Parathyroid adenoma (tissue), 2 donors: ENCODE measurements around the gene MCL1.

Experiments used
- H2AFZ ChIP-seq: fragments of 300-600 bp; sonication (generic); one replicate; pipeline ENCODE4 v1.7.0; 2017; ENCODE audit warnings: antibody characterized with exemption, mild to moderate bottlenecking
- H3K27ac ChIP-seq: fragments of 300-600 bp; sonication (generic); one replicate; pipeline ENCODE4 v1.7.0; 2017
- H3K27me3 ChIP-seq: fragments of 300-600 bp; sonication (generic); one replicate; pipeline ENCODE4 v1.7.0; 2017; ENCODE audit warnings: low read length; ENCODE audit not compliant: control insufficient read depth, insufficient read depth
- H3K36me3 ChIP-seq: fragments of 300-600 bp; sonication (generic); one replicate; pipeline ENCODE4 v1.7.0; 2017; ENCODE audit warnings: low read length; ENCODE audit not compliant: control insufficient read depth, insufficient read depth
- H3K4me1 ChIP-seq: fragments of 300-600 bp; sonication (generic); one replicate; pipeline ENCODE4 v1.7.0; 2017; ENCODE audit warnings: control low read depth
- H3K4me2 ChIP-seq: fragments of 300-600 bp; sonication (generic); one replicate; pipeline ENCODE4 v1.7.0; 2017; ENCODE audit warnings: low read length
- H3K4me3 ChIP-seq: fragments of 300-600 bp; sonication (generic); one replicate; pipeline ENCODE4 v1.7.0; 2017; ENCODE audit warnings: low read depth, low read length
- H3K79me2 ChIP-seq: fragments of 300-600 bp; sonication (generic); one replicate; pipeline ENCODE4 v1.7.0; 2017; ENCODE audit warnings: control low read depth
- H3K9ac ChIP-seq: fragments of 300-600 bp; sonication (generic); one replicate; pipeline ENCODE4 v1.7.0; 2017; ENCODE audit warnings: mild to moderate bottlenecking
- H3K9me3 ChIP-seq: fragments of 300-600 bp; sonication (generic); one replicate; pipeline ENCODE4 v1.7.0; 2017; ENCODE audit warnings: low read length; ENCODE audit not compliant: control insufficient read depth
- TF ChIP-seq, protein P1 (sequence below): fragments of 300-600 bp; sonication (generic); IDR thresholded peaks from one replicate; pipeline ENCODE4 v1.7.0; 2017; ENCODE audit warnings: antibody characterized with exemption, mild to moderate bottlenecking
- donor health status: primary hyperparathyroidism.

The MCL1 gene

DNA sequence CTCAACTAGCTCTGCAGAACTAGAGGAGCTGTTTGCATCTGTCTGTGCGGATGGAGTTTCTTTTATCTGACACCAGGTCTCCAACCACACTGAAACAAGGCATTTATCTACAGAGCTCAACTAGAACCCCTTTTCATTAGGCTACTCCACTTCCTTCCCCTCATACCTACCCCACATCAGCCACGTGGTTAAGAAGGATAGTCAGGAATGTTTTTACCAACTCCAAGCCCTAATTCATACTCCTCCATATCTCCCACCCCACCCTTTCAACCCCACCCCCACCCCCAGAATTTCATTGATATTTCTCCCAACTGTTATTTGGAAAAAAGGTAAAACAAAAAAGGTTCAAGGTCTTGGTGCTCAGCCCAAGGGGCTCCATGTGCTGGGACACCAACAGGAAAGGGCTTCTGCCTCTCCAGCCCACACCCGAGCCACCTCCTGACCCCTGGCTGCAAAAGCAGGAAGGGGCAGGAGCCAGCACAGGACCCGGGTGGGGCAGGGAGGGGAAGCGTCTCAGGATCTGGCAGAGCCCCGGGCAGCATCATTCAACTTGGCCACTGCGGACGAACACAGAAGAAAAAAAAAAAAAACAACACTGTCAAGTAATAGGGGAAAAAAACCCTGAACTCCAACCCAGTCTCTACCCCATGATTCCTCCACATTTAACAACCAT is 43.0 kb upstream of the MCL1 start:
- Histone ChIP-seq H3K9me3 (no peaks in the 10 kb centered on the region), H3K4me2 (no peak overlapping the region), H3K79me2 (peaks cover 2% of the 10 kb centered on the region), H3K4me1 (no peaks in the 10 kb centered on the region), H3K4me3 (no peak overlapping the region), H3K27me3 (no peaks in the 10 kb centered on the region), H3K9ac (no peak overlapping the region), H3K27ac (peak overlapping the region; percentile 36), H3K36me3 (no peaks in the 10 kb centered on the region), H2AFZ (no peak overlapping the region)
- TF ChIP-seq, protein P1, sequence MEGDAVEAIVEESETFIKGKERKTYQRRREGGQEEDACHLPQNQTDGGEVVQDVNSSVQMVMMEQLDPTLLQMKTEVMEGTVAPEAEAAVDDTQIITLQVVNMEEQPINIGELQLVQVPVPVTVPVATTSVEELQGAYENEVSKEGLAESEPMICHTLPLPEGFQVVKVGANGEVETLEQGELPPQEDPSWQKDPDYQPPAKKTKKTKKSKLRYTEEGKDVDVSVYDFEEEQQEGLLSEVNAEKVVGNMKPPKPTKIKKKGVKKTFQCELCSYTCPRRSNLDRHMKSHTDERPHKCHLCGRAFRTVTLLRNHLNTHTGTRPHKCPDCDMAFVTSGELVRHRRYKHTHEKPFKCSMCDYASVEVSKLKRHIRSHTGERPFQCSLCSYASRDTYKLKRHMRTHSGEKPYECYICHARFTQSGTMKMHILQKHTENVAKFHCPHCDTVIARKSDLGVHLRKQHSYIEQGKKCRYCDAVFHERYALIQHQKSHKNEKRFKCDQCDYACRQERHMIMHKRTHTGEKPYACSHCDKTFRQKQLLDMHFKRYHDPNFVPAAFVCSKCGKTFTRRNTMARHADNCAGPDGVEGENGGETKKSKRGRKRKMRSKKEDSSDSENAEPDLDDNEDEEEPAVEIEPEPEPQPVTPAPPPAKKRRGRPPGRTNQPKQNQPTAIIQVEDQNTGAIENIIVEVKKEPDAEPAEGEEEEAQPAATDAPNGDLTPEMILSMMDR = no peak

DNA sequence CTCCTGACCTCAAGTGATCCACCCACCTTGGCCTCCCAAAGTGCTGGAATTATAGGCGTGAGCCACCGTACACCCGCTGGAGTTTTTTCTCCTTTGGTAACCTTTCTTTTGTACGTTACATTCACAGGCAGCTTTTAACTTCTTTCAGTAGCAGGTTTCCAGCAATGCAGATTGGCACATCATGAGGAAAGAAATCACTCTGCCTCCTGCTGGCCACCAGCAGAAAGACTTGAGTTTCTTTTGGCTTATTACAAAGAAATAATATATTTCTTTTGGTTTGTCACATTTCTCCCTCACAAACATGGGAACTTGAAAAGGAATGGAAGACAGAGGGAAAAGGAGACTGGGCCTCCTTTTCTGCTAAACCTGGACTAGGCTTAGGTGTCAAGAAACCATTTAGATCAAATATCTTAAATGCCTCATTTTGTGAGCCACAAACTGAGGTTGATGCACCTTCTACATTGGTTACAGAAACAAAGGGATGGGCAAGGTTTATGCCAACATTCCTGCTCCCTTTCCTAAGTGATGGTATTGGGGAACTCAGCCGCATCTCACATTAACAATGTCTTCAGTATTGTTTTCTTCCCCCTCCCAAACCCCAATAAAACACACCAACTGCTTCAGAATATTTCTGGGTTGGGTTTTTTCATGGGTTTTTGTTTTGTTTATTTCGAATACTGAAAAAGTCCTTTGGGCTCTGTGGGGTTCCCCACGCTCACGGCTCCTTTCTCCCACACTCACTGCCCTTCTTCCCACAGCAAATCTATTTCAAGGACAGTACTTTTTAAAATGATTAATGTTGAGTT is 42.3 kb upstream of the MCL1 start:
- Histone ChIP-seq H2AFZ (no peak overlapping the region), H3K27ac (peak overlapping the region; percentile 36), H3K9me3 (no peaks in the 10 kb centered on the region), H3K79me2 (peaks cover 2% of the 10 kb centered on the region), H3K4me3 (no peak overlapping the region), H3K36me3 (no peaks in the 10 kb centered on the region), H3K27me3 (no peaks in the 10 kb centered on the region), H3K4me1 (no peaks in the 10 kb centered on the region), H3K4me2 (no peak overlapping the region), H3K9ac (no peak overlapping the region)
- TF ChIP-seq, protein P1 = peak; percentile 48

DNA sequence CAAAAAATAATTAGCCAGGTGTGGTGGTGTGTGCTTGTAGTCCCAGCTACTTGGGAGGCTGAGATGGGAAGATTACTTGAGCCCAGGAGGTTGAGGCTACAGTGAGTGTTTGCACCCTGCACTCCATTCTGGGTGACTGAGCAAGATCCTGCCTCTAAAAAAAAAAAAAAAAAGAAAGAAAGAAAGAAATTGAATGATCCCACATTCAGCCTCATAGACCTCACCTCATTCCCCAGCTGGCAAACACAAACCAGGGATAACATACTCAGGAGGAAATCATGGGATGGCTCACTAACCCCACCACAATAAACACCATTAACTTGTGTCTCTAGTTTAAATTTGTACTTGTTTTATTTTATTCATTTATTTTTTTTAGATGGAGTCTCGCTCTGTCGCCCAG is 41.5 kb upstream of the MCL1 start:
- no peak overlapping the region for H3K27ac ChIP-seq
- TF ChIP-seq, protein P1 = no peak

DNA sequence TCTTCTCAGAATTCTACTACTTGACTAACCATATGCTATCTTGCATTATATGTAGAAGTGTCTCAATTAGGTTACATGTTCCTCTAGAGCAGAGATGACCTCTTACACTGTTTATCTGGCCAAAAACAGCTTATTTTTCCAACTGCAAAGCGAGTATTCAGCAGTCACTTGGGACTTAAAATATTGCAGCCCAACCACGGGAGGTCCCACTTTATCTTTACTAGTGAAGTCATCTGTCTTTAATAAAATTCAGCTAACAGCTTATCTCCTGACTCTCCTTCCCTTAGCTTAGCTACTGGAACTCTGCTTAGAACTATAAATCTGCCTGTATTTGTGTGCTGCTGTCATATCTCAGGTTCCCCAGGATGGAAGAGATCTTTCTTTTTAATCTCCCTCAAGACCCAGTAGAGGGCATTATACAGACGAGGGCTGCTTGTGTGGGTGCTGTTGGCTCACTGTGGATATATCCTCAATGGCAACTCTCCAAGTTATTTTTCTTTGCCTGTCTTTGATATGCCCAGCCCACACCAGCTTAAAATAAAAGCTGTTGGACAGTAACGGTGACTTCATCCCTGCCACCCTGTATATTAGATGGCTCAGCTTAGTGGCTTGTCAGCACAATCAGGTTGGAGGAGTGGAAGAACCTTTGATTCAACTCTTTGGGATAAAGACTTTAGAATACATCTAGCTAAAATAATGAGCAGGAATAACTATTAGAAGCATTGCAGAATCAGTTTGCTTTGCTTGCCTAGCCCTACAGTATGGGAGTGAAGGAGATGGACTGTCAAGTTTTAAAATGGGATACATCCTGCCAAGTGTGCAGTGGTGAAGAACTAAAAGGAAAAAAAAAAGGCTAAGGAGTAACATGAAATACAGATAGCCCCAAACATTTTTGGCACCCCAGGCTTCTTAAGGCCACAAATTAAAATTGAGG is 40.4 kb upstream of the MCL1 start:
- no peak overlapping the region for H3K4me3 ChIP-seq
- H3K4me1 ChIP-seq = no peaks in the 10 kb centered on the region
- H3K27me3 ChIP-seq = no peaks in the 10 kb centered on the region
- no peaks in the 10 kb centered on the region for H3K36me3 ChIP-seq
- TF ChIP-seq, protein P1 = no peak
- H3K79me2 ChIP-seq = no peaks in the 10 kb centered on the region
- H2AFZ ChIP-seq = no peak overlapping the region
- no peak overlapping the region for H3K9ac ChIP-seq
- no peak overlapping the region for H3K4me2 ChIP-seq
- H3K9me3 ChIP-seq = no peaks in the 10 kb centered on the region
- H3K27ac ChIP-seq = peak overlapping the region; percentile 13

More for the DNA sequence above, 41.5 kb upstream of the MCL1 start:
- Histone ChIP-seq H3K9ac (no peak overlapping the region), H3K4me1 (no peaks in the 10 kb centered on the region), H3K4me3 (no peak overlapping the region), H3K79me2 (peaks cover 1% of the 10 kb centered on the region), H3K36me3 (no peaks in the 10 kb centered on the region), H3K9me3 (no peaks in the 10 kb centered on the region), H3K27me3 (no peaks in the 10 kb centered on the region), H3K4me2 (no peak overlapping the region), H2AFZ (no peak overlapping the region)
